Stimulated activated CD4-positive, alpha-beta T cell treated with anti-CD3 and anti-CD28 coated beads, Interleukin-4, amount 100 ng/mL, for 4 hours (primary cell): ENCODE results near the gene B3GALT2.

ENCODE experiments used
- DNase-seq, 2 experiments: peaks; one replicate each; pipeline ENCODE4 v3.0.0-alpha.2; 2020

The B3GALT2 gene

DNA sequence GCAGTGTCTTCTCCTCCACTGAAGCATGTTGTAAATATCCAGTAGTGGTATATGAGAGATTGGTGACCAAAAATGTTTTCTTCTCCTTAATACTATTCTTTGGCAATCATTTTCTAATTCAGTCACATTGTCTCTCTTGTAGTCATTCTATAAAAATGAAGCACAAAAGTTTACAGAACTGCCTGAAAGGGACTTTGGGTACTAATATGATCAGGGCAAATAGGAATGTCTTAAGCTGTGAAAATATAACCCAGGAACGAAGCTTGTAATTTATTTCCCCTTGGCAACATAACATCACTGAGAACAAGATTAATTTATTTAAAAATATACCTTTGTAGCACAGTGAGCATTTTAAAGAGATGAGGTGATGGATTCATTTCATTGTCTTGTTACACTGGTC lies 4.9 kb downstream of the B3GALT2 start:
- DNase-seq = no peak

- DNase-seq = no peak
Observed at GRCh38 chr1:193179094-193179493, 7.3 kb downstream of the B3GALT2 start.

DNA sequence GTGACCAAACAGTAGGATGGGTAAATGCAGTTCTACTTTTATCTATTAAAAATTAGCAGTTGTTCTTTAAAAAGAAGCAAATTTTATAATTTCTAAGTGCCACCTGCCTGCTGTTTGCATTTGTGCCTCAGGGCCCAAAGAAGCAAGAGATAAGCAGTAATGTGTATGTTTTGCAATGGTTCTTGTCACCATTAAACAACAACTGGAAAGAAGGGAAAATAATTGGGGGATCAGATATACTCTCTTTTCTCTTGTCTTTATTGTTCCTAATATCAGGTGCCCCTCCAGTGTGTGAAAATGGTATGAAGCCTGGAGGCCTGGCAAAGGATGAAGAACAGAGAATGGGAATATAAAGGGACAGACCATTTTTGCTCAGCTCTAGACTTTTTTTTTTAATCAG lies 9.6 kb downstream of the B3GALT2 start:
- DNase-seq = no peak

- DNase-seq = no peak
Observed at GRCh38 chr1:193176113-193176512, 10.3 kb downstream of the B3GALT2 start.

DNA sequence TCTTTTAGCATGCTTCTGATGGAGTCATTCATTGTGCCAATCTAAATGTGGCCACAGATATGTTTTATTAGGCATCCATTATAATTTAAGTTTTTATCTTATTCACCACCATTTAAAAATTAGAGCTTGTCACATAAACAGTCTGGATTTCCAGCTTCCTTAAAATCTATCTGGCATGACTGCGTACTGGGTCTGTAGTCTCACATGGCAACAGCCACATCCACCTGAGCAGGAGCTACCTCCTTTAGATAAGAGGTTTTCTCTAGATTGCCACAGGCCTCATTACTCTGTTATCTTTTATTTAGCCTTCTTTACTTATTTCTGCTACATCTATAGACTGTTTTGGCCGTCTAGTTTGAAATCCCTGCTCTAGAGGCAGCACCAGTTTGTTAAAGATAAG lies 29.1 kb downstream of the B3GALT2 start:
- DNase-seq = no peak

DNA sequence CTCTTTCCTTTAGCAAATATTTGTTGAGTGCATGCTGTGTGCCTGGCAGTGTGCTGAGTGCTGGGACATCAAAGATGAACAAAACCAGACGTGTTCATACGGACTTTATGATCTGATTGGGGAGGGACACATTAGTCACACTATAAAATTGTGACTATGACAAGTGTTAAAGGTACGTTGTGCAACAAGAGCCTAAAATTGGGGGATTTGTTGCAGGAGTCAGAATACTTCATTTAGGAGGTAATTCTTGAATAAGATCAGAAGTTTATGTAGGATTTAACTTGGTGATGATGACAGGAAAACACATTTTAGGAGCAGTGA lies 29.6 kb downstream of the B3GALT2 start:
- no peak for DNase-seq

- DNase-seq = no peak
Observed at GRCh38 chr1:193156117-193156821, 30.1 kb downstream of the B3GALT2 start.

DNA sequence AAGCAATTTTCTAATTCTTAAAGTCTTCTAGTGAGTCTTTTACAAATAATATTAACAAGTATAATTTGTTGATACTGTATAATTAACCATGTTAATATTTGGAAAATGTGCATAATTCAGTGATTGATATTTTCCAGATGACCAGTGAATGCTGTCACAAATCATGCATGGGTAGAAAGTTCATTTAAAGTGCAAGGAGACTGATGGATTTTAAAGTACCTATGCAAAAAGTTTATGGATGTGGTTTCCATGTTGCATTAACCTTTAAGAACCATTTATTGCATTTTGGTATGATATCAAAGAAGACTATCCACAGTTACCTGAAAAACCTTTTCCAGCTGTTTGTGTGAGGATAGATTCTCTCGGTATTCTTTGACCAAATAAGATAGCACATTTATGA lies 41.4 kb downstream of the B3GALT2 start:
- DNase-seq = no peak

DNA sequence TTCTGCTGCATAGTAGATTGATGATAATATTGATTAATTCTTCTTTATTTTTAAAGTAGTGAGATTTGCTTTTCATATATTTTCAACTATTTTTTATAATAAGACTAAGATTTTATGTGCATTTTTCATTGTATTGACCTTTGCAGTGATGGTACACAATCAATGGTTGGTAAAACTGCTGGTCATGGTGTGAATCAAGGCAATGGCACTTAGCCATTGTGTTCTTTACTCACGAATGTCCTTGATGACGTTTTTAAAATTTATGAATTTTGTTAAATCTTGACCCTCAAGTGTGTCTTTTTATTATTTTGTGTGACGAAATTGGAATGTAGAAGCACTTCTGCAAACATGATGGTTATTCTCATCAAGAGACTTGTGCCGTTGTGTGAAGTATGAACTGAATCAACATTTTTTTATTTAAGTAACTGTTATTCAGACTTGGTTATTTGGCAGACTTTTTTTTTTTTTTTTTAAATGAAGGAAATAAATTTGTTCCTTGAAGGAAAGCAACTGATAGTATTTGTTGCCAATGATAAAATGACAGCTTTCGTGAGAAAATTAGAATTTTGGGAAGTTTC lies 42.0 kb downstream of the B3GALT2 start:
- no peak for DNase-seq

DNA sequence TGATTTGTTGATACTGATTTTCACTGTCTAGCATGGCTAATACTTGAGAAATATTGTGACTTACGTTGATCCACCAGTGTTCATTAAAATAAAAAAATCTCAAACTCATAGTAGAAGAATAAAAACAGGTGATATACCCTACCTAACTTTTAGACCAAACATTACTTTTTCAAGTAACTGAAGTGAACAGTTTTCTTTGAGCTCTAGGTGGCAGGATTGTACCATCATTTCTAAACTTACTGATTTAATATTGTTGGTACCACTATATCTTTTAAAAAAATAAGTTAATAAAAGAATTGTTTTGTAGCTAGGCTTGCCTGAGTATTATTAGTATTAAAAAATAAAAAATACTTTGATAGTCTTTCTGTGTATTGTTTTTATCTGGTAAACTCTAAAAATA lies 43.1 kb downstream of the B3GALT2 start:
- no peak for DNase-seq

DNA sequence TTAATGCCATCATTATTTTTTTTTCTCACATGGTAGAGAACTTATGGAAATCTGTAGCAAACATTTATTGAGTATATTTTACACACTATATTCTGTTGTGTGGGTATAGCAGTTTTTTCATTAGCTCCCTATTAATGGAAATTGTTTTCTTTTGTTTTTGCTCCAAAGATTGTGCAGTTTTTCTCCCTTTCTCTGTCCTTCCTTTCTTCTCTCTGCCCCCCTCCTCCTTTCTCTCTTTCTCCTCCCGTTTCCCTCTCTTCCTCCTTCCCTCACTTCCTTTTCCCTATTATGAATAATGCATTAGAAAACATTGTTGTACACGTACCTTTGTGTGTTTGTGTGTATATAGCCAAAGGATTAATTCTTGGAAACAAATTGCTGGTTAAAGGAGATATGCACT lies 44.0 kb downstream of the B3GALT2 start:
- no peak for DNase-seq

- DNase-seq = no peak
Observed at GRCh38 chr1:193141804-193142203, 44.6 kb downstream of the B3GALT2 start.

DNA sequence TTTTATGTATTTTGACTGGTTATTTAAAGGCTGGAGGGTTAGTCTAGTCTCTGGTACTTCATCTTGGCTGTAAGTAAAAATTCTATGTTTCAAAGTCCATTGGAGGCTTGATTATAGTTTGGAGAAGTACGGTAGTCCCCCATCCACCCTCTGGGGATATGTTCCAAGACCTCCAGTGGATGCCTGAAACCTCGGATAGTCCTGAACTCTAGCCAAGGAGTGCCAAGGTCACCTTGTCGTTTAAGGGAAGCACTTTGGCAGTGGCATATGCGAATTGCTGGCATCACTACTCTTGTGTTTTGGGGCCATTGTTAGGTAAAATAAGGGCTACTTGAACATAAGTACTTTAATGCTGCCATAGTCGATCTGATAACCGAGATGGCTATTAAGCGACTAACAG lies 46.2 kb downstream of the B3GALT2 start:
- no peak for DNase-seq

DNA sequence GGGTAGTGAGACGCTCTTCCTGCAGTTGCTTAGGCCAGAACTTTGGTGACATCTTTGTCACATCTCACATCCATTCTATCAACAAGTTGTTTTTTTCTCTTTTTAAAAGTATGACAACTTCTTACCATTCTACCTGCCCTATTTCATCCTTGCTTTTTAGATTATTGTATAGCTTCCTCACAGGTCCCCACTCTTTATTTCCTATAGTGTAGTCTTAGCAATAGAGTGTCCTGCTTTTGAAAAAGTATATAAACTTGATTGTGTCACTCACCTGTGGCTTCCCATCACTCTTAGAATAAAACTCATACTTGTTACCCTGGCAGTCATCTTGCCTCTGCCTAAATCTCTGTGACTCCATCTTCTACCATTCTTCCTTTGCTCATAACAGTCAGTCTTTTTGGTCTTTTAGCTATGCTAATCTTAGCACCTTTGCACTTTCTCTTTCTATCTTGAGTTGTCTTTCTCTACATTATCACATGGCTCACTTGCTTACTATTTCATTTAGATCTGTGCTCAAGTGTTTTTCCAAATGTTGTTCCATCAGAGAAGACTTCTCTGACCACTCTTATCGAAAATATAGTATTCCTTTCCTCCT lies 55.0 kb downstream of the B3GALT2 start:
- DNase-seq = no peak
